ENCODE results near the gene ATP5F1E.
"Not testable (repeated sequence)": the region's sequence is repeated elsewhere in the genome, so short reads cannot be mapped to it uniquely, and the experiment has no call there.

ATP5F1E gene

GRCh38 chr20:59019217-59019616 is 12.9 kb downstream of the ATP5F1E start, which contains the start of gene TUBB1:
Gene TUBB1, plus strand, starts transcription at chr20:59019429. Its CDS starts 94 bp downstream, at chr20:59019523.
- no peak for DNase-seq (ENCODE audit: low spot score)

GRCh38 chr20:59018817-59019216 is 13.3 kb downstream of the ATP5F1E start:
- no peak for DNase-seq (ENCODE audit: low spot score)

GRCh38 chr20:59017493-59018231 is 14.5 kb downstream of the ATP5F1E start:
- DNase-seq (ENCODE audit: low spot score), result no peak

DNA sequence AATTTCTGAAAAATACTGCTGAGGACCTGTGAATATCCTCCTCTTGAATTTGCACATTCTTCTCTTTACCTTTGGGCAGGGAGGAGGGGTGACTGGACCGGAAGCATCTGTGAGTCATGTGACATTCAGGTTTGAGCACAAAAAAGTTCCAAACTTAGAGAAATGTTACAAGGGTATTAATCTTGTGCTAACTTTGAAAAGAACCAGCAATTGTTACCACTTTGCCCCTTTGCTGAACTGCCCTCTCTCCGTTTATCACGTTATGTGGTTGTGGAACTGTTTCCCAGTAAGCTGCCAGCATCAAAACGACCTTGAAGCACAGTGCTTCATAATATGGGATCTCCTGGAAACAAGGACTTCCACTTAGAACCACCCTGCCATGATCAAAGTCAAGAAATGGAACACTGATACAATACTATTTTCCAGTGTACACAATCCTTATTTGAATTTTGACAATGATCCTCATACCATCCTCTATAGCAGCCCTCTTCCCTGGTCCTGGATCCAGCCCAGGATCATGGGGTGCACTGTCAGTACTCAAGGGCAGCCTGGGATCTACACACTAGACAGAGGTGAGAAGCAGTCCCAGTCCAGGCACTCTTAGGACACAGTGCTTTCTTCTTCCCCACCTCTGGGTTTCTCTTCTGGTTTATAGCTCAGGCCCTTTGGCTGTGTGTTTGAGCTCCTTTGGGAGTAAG is 15.2 kb downstream of the ATP5F1E start:
- no peak for DNase-seq (ENCODE audit: low spot score)

GRCh38 chr20:59015812-59016711 is 16.1 kb downstream of the ATP5F1E start:
- DNase-seq (ENCODE audit: low spot score), result no peak

DNA sequence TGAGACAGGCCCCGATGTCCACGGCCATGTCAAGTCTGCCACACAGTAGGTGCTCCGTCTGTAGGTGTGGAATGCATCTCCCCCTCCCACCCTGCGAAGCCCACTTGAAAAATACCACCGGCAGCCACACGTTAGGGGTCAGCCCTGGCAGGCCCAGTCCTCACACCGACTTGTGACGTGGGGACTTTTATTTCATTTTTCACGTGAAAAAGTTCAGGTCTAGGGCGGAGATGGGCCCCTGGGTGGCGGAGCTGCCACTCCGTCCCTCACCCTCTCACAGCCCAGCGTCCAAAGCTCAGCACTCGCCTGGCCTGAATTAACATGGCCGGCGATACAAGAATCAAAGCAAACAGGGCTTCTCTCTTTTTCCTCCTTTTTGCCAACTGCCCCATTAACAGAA is 16.7 kb downstream of the ATP5F1E start:
- DNase-seq (ENCODE audit: low spot score), result no peak

- no peak for DNase-seq (ENCODE audit: low spot score)
Observed at GRCh38 chr20:59014680-59015389, 17.3 kb downstream of the ATP5F1E start.

GRCh38 chr20:59013959-59014608 is 18.1 kb downstream of the ATP5F1E start:
- DNase-seq (ENCODE audit: low spot score), result no peak

DNA sequence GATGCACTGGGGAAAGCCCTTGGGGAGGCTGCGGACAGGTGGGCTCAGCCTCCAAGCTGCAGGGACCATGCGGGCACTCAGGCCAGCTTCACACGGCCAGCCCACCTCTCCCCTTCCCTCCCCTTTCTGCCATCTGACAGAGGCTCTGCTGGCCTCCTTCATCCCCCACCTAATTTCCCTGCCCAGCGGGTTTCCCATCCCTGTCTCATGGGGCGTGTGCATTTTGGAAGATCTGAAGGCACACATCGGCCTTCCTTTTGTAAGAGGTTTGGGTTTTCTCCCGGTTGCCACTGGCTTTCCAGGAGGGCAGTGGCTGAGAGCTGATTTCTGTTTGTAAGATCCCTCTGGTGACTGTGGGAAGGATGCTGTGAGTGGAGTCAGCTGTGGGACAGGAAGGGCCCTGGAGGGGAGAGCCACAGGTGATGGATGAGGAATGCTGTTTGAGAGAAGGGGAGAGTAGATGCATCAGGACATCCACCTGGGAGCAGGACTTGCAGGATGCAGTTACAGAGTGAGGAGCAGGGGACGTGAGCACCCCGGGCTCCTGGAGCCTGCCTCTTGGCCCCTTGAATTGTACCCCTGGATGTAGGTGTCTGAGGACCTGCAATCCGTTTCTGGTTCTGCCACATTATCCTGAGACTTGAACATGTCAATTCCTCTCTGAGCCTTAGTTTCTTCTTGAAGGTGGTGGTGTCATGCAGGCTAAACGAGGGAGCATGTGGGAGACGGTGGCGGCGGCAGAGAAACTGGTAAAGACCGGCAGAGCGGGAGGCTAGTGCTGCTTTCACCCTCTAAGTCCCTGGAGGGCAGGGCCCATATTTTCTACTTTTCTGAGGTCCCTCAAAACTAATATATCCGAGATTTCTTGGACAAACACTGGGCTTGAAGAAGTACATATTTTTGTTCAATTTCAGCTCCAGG is 18.8 kb downstream of the ATP5F1E start:
- DNase-seq (ENCODE audit: low spot score), result no peak

GRCh38 chr20:59011874-59012157 is 20.3 kb downstream of the ATP5F1E start:
- DNase-seq (ENCODE audit: low spot score), result not testable (repeated sequence)

DNA sequence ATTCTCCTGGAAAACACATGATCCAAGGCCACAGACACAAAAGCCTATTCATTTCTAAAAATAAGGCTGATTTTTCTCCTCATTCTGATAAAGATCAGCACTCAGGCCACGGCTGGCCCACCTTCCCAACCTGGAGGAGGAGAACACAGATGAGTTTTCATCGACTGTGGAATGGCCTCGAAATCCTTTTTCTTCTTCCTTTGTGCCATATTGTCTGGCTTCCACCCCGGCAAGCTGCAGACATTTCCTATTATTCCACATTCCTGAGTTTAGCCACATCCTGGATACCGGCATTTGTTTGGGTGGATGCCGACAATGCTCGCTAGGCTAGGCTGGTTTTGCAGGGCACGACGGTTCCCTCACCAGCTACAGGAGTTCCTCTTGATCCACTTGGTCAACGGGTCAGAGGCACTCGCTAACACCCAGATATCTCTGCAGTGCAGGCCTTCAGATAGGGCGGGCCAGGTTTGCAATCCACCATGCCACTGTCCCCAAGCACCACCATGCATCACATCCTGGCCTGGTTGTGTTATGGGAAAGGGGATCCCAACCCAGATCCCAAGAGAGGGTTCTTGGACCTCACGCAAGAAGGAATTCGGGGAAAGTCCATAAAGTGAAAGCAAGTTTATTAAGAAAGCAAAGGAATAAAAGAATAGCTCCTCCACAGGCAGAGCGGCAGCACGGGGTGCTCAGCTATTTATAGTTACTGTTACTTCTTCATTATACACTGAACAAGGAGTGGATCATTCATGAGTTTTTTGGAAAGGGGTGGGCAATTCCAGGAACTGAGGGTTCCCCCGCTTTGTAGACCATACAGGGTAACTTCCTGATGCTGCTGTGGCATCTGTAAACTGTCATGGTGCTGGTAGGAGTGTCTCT is 20.9 kb downstream of the ATP5F1E start:
- DNase-seq (ENCODE audit: low spot score), result peak; percentile 91

DNA sequence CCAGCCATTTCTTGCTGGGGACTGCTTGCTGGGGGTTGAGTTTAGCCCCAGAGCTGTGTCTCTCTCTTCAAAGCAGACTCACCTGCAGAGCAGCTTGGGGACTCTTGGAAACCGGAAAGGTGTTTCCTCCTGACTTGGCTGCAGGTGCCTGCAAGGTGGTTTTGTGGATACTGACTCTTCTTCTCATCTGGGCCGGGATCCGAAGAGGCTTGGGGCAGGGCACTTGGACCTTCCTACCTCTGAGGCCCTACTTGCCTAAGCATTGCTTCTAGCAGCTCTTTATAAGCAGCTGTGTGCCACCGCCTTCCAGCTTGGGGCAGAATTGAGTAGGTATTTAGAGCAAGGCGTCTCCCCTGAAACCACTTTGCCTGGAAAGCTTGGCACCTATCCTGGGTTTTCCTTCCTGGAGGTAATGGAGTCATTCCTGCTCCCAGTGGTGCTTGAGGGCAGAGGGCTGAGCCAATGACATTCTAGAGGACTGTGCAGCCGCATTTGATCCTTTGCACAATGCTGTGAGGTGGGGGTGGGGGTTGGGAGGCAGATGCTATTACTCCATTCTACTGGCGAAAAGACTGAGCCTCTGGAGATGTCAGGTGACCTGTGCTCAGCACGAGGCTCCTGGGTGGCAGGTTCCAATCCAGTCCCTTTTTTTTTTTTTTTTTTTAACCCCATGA is 21.7 kb downstream of the ATP5F1E start:
- no peak for DNase-seq (ENCODE audit: low spot score)

- no peak for DNase-seq (ENCODE audit: low spot score)
Observed at GRCh38 chr20:59008715-59009336, 23.3 kb downstream of the ATP5F1E start.

GRCh38 chr20:59007665-59008511 is 24.2 kb downstream of the ATP5F1E start:
- DNase-seq (ENCODE audit: low spot score), result no peak

DNA sequence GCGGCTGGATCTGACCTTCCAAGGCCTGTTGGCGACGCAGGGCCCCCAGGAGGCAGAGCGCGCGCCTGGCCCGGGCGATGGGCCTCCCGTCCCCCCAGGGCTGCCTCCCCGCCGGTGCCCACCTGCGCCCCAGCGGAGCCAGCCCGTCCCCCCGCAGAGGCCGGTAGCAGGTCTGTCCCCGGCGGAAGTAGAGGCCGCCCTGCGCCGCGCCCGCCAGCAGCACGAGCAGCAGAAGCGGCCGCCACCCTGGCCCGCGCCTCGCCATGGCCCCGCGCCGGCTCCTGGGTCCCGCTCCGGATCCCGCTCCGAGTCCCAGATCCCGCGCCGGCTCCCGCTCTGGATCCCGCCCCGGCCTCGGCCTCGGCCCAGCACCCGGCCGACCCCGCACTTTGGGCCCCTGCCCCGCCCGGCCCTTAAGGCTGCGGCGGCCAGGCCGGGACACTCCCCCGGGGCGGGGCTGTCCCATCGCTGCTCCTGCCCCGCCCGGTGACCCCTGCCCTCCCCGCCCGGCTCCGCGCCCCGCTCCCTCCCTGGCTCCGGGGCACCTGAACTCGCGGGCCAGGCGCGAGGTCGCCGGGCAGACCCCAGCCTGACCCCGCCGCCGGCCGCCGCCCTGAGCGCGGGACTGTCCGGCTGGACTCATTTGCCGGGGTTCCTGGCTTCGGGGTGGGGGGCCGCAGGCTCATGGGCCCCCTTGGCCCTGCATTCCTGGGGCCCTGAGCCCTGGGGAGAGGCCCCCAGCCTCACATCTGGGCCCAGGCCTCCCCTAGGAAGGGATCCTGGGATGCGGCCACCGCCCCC is 25.1 kb downstream of the ATP5F1E start, which contains the start of gene CTSZ:
Gene CTSZ, minus strand, starts transcription at position 391 of the 801 bp plus-strand sequence. Its CDS starts 126 bp downstream, at position 265.
- peak; percentile 95 for DNase-seq (ENCODE audit: low spot score)

DNA sequence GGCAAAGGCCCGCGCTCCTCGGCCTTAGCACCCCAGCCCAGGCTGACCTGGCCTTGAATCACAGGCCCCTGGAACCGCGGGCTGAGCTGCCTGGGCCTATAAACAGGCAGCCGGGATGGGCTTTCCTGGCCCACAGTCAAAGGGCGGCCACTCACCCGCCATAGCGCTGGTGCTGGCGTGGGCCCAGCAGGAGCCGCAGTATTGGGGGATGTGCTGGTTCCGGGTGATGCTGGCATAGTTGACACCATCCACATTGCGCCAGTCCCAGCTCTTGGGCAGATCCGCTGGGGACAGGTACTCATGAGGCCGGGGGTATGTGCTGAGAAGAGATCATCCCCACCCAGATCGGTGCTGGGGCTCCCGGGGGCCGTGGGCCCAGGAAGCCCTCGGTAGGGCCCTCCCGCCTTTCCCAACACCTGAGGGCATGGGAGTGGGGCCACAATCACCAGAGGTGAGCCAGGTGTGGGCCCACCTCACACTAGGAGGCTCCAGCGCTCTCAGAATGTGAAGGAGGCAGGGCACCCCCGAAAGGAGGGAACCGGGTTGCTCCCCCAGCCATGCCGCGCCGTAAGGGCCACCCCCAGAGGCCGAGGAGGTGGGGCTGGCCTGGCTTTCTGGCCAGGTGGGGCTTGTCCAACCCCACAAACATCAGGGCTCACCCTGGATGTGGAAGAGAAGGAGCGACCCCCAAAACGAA is 25.8 kb downstream of the ATP5F1E start:
- peak; percentile 66 for DNase-seq (ENCODE audit: low spot score)
